Immature natural killer cell (primary cell): Measurements from ENCODE around the gene ZDHHC5. TPM values are rescaled to one million over a fixed set of nuclear protein-coding genes. Genes with fewer than 3 reads are reported as not detected.

Source experiments
- DNase-seq, 3 donors: peaks; one replicate each; pipeline ENCODE4 v3.0.0; 2022; ENCODE audit warnings: mixed read lengths in 1 of 3
- H3K27ac Mint-ChIP-seq, 6 donors: one replicate each; pipeline ENCODE4 v1.8.0; 2020; ENCODE audit warnings: mixed read lengths in 6 of 6, mild to moderate bottlenecking in 5 of 6, inconsistent platforms in 4 of 6, moderate library complexity in 3 of 6
- H3K27me3 Mint-ChIP-seq, 3 donors: one replicate each; pipeline ENCODE4 v1.8.0; 2020 to 2021; ENCODE audit warnings: low read depth in 3 of 3, mild to moderate bottlenecking in 3 of 3, mixed read lengths in 3 of 3, moderate library complexity in 3 of 3, inconsistent platforms in 1 of 3
- H3K36me3 Mint-ChIP-seq, 3 donors: one replicate each; pipeline ENCODE4 v1.8.0; 2020; ENCODE audit warnings: mixed read lengths in 3 of 3, inconsistent platforms in 2 of 3, mild to moderate bottlenecking in 2 of 3
- H3K4me1 Mint-ChIP-seq, 2 donors: one replicate each; pipeline ENCODE4 v1.8.0; 2020; ENCODE audit warnings: inconsistent platforms in 2 of 2, mild to moderate bottlenecking in 2 of 2, mixed read lengths in 2 of 2, moderate library complexity in 1 of 2
- H3K4me3 Mint-ChIP-seq, 5 donors: one replicate each; pipeline ENCODE4 v1.8.0; 2020; ENCODE audit warnings: mild to moderate bottlenecking in 5 of 5, mixed read lengths in 5 of 5, inconsistent platforms in 3 of 5, moderate library complexity in 3 of 5
- H3K9me3 Mint-ChIP-seq, 6 donors: one replicate each; pipeline ENCODE4 v1.8.0; 2020; ENCODE audit warnings: mild to moderate bottlenecking in 6 of 6, mixed read lengths in 6 of 6, inconsistent platforms in 4 of 6, moderate library complexity in 3 of 6
- polyA plus RNA-seq, 3 donors: library from polyadenylated mRNA; unstranded; fragments of 300-500 nt; fragmentation: Illumina TruSeq; gene quantifications; one replicate each; pipeline ENCODE4 v1.2.3, GENCODE V29; 2021

ZDHHC5 gene
- polyA plus RNA-seq: 10 to 100 TPM; 19.0 to 46.8 (median 24.3) TPM

GRCh38 chr11:57667736-57668433 is at the start of gene ZDHHC5:
Gene ZDHHC5, plus strand, starts transcription at chr11:57668114. Its CDS starts 4,977 bp downstream, at chr11:57673091.
- Mint-ChIP-seq H3K27me3 (peaks cover 17 to 32% (median 25%) of the 10 kb centered on the region in 3 donors), H3K36me3 (peaks cover 0 to 5% (median 2%) of the 10 kb centered on the region in 3 donors), H3K9me3 (no peaks in the 10 kb centered on the region), H3K4me3 (peak within 1 kb of the TSS; percentile 89 to 94 (median 92)), H3K27ac (peak within 1 kb of the TSS; percentile 97 to 100 (median 100)), H3K4me1 (peaks cover 41 to 53% of the 10 kb centered on the region in 2 donors)
- DNase-seq: peak; percentile 100

- no peak for DNase-seq
- H3K9me3 Mint-ChIP-seq: peaks cover 0 to 9% (median 3%) of the 10 kb centered on the region in 6 donors
- H3K4me1 Mint-ChIP-seq: no peaks in the 10 kb centered on the region
- H3K27me3 Mint-ChIP-seq: peaks cover 0 to 17% (median 6%) of the 10 kb centered on the region in 3 donors
- no peak overlapping the region for H3K4me3 Mint-ChIP-seq
- H3K27ac Mint-ChIP-seq: no peak overlapping the region
- H3K36me3 Mint-ChIP-seq: no peaks in the 10 kb centered on the region
Measured at GRCh38 chr11:57618438-57618837, 49.5 kb upstream of the ZDHHC5 start.

GRCh38 chr11:57619331-57619730 is 48.6 kb upstream of the ZDHHC5 start:
- peaks cover 0 to 9% (median 3%) of the 10 kb centered on the region in 6 donors for H3K9me3 Mint-ChIP-seq
- no peak overlapping the region for H3K4me3 Mint-ChIP-seq

GRCh38 chr11:57620467-57620866 is 47.4 kb upstream of the ZDHHC5 start:
- peaks cover 0 to 12% (median 2%) of the 10 kb centered on the region in 3 donors for H3K27me3 Mint-ChIP-seq

More at GRCh38 chr11:57619331-57619730, 48.6 kb upstream of the ZDHHC5 start:
- Mint-ChIP-seq H3K27ac (no peak overlapping the region), H3K36me3 (no peaks in the 10 kb centered on the region), H3K4me1 (no peaks in the 10 kb centered on the region), H3K27me3 (peaks cover 0 to 12% (median 5%) of the 10 kb centered on the region in 3 donors)
- no peak for DNase-seq

GRCh38 chr11:57622263-57622662 is 45.7 kb upstream of the ZDHHC5 start:
- Mint-ChIP-seq H3K4me3 (no peak overlapping the region), H3K27ac (peak overlapping the region in 1 of 6 donors; percentile 38), H3K36me3 (no peaks in the 10 kb centered on the region), H3K9me3 (peaks cover 0 to 9% (median 2%) of the 10 kb centered on the region in 6 donors), H3K27me3 (peaks cover 0 to 5% (median 2%) of the 10 kb centered on the region in 3 donors), H3K4me1 (no peaks in the 10 kb centered on the region)
- no peak for DNase-seq

More at GRCh38 chr11:57620467-57620866, 47.4 kb upstream of the ZDHHC5 start:
- Mint-ChIP-seq H3K4me1 (no peaks in the 10 kb centered on the region), H3K27ac (no peak overlapping the region), H3K9me3 (peaks cover 0 to 9% (median 3%) of the 10 kb centered on the region in 6 donors), H3K4me3 (no peak overlapping the region), H3K36me3 (no peaks in the 10 kb centered on the region)
- DNase-seq: no peak

- H3K27ac Mint-ChIP-seq: no peak overlapping the region
- H3K9me3 Mint-ChIP-seq: peaks cover 0 to 1% (median 0%) of the 10 kb centered on the region in 6 donors
- no peaks in the 10 kb centered on the region for H3K4me1 Mint-ChIP-seq
- no peak overlapping the region for H3K4me3 Mint-ChIP-seq
- no peak for DNase-seq
- peaks cover 2 to 5% (median 3%) of the 10 kb centered on the region in 3 donors for H3K27me3 Mint-ChIP-seq
- no peaks in the 10 kb centered on the region for H3K36me3 Mint-ChIP-seq
Measured at GRCh38 chr11:57624864-57625263, 43.0 kb upstream of the ZDHHC5 start.

GRCh38 chr11:57626895-57627294 is 41.0 kb upstream of the ZDHHC5 start:
- no peak for DNase-seq
- Mint-ChIP-seq H3K9me3 (no peaks in the 10 kb centered on the region), H3K4me1 (no peaks in the 10 kb centered on the region), H3K36me3 (no peaks in the 10 kb centered on the region), H3K27ac (no peak overlapping the region), H3K27me3 (peaks cover 5 to 11% (median 5%) of the 10 kb centered on the region in 3 donors), H3K4me3 (no peak overlapping the region)

- Mint-ChIP-seq H3K4me3 (no peak overlapping the region), H3K36me3 (no peaks in the 10 kb centered on the region), H3K9me3 (no peaks in the 10 kb centered on the region), H3K27ac (no peak overlapping the region), H3K27me3 (peaks cover 5 to 11% (median 8%) of the 10 kb centered on the region in 3 donors), H3K4me1 (no peaks in the 10 kb centered on the region)
- DNase-seq: no peak
Measured at GRCh38 chr11:57630171-57630570, 37.7 kb upstream of the ZDHHC5 start.

- Mint-ChIP-seq H3K4me1 (no peaks in the 10 kb centered on the region), H3K27me3 (peaks cover 5 to 14% (median 8%) of the 10 kb centered on the region in 3 donors), H3K9me3 (no peaks in the 10 kb centered on the region), H3K27ac (no peak overlapping the region), H3K36me3 (no peaks in the 10 kb centered on the region), H3K4me3 (no peak overlapping the region)
- DNase-seq: no peak
Measured at GRCh38 chr11:57632116-57632515, 35.8 kb upstream of the ZDHHC5 start.

GRCh38 chr11:57633394-57634070 is 34.4 kb upstream of the ZDHHC5 start:
- Mint-ChIP-seq H3K27me3 (peaks cover 10 to 20% (median 12%) of the 10 kb centered on the region in 3 donors), H3K4me1 (peaks cover 10% of the 10 kb centered on the region in 2 donors), H3K36me3 (no peaks in the 10 kb centered on the region), H3K4me3 (no peak overlapping the region), H3K9me3 (no peaks in the 10 kb centered on the region), H3K27ac (no peak overlapping the region)
- DNase-seq: no peak

- H3K9me3 Mint-ChIP-seq: no peaks in the 10 kb centered on the region
- H3K27ac Mint-ChIP-seq: no peak overlapping the region
- no peak for DNase-seq
- no peak overlapping the region for H3K4me3 Mint-ChIP-seq
- peaks cover 8 to 24% (median 13%) of the 10 kb centered on the region in 3 donors for H3K27me3 Mint-ChIP-seq
- H3K4me1 Mint-ChIP-seq: peaks cover 17% of the 10 kb centered on the region in 2 donors
- H3K36me3 Mint-ChIP-seq: no peaks in the 10 kb centered on the region
Measured at GRCh38 chr11:57634311-57634710, 33.6 kb upstream of the ZDHHC5 start.

- H3K27ac Mint-ChIP-seq: no peak overlapping the region
- H3K9me3 Mint-ChIP-seq: no peaks in the 10 kb centered on the region
- H3K4me3 Mint-ChIP-seq: no peak overlapping the region
- DNase-seq: no peak
- H3K4me1 Mint-ChIP-seq: peaks cover 17 to 18% of the 10 kb centered on the region in 2 donors
- peaks cover 8 to 24% (median 13%) of the 10 kb centered on the region in 3 donors for H3K27me3 Mint-ChIP-seq
- H3K36me3 Mint-ChIP-seq: no peaks in the 10 kb centered on the region
Measured at GRCh38 chr11:57635246-57635645, 32.7 kb upstream of the ZDHHC5 start.

- Mint-ChIP-seq H3K27ac (peak overlapping the region in 1 of 6 donors; percentile 28), H3K27me3 (peaks cover 6 to 22% (median 10%) of the 10 kb centered on the region in 3 donors), H3K4me1 (peaks cover 17 to 18% of the 10 kb centered on the region in 2 donors), H3K36me3 (no peaks in the 10 kb centered on the region), H3K9me3 (no peaks in the 10 kb centered on the region), H3K4me3 (peak overlapping the region; percentile 70 to 89 (median 85))
- no peak for DNase-seq
Measured at GRCh38 chr11:57637626-57638004, 30.3 kb upstream of the ZDHHC5 start.
